Measurements from ENCODE around the gene CIAPIN1. TPM values are rescaled to one million over a fixed set of nuclear protein-coding genes. Genes with fewer than 3 reads are reported as not detected.
A peak's percentile ranks its signal among the peaks of the same experiment; 100 is the strongest.

The CIAPIN1 gene
- total and polyA plus RNA-seq, 5 experiments from 2014 or later: 37.2 to 143 (median 81.1) TPM

DNA sequence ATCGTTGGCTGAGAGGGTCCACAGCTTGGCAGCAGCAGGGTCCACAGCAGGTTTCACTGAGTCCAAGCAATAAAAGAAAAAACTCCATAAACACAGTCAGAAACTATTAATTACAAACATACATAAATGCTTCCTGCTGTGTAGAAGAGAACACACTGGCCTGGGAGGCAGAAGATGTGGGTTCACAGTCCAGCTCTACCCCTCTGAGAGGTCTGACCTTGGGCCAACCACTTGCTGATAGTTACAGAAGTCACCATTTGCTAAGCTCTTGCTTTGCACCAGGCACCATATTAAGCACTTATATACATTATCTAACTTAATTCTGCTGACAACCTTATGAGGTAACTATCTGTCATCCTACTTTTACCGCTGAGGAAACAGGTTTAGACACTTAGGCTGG, 14.7 kb downstream of the CIAPIN1 start:
- H3K36me3 Mint-ChIP-seq: peaks cover 7 to 79% (median 37%) of the 10 kb centered on the region in 3 donors

DNA sequence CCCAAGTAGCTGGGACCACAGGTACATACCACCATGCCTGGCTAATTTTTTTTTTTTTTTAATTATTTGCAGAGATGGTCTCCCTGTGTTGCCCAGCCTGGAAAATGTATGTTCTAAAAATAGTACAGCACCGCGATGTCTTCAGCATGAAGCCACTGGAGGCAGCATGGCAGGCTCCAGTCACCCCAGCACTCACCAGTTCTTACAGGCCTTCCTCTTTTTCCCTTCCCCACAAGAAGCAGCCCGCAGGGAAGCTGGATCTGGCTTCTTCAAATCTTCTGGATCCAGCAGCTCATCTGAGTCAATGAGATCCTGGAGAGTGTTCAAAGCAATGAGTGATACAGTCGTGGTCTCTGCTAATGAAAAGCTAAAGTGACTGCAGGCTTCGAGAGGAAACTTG, 16.2 kb downstream of the CIAPIN1 start:
- peak overlapping the region; percentile 56 to 92 (median 82) for H3K27ac Mint-ChIP-seq
- H3K4me3 Mint-ChIP-seq: no peak overlapping the region
- POLR2A ChIA-PET: no interaction called here

More for the DNA sequence above, 14.7 kb downstream of the CIAPIN1 start:
- H3K9me3 Mint-ChIP-seq: no peaks in the 10 kb centered on the region
- H3K4me1 Mint-ChIP-seq: peaks cover 21 to 50% (median 33%) of the 10 kb centered on the region in 4 donors
- H3K27ac Mint-ChIP-seq: peak overlapping the region; percentile 73 to 94 (median 91)
- POLR2A ChIA-PET: interaction anchor here (0.6 to 3.1 kb wide), 9 partner anchors 8 to 310 kb away, joined by 3 to 23 read pairs (median 5); partner anchors contain the start of genes CIAPIN1, COQ9 and POLR2C
- H3K27me3 Mint-ChIP-seq: no peaks in the 10 kb centered on the region
- H3K4me3 Mint-ChIP-seq: peak overlapping the region in 6 of 10 donors; percentile 36 to 78 (median 67)
- no peak for DNase-seq
- ATAC-seq: no peak

DNA sequence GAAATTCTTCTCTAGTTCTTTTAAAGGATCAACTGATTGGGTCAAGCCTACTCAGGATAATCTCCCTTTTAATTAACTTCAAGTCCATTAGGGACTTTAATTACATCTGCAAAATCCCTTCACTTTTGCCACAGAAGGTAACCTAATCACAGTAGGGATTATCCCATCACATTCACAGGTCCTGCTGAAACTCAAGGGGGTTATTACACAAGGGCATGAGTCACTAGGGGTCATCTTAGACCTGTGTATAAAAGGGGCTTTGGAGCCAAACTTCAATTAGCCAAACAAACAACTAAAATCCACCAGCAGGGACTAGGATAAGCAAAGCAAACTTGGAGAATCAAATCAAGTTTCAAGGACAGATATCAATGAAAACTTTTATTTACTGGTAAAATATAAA, 19.4 kb downstream of the CIAPIN1 start:
- H3K27me3 Mint-ChIP-seq: no peaks in the 10 kb centered on the region
- H3K4me3 Mint-ChIP-seq: no peak overlapping the region
- POLR2A ChIA-PET: no interaction called here
- peaks cover 2 to 24% (median 9%) of the 10 kb centered on the region in 4 donors for H3K4me1 Mint-ChIP-seq
- no peak for ATAC-seq
- no peak for DNase-seq
- H3K9me3 Mint-ChIP-seq: no peaks in the 10 kb centered on the region
- H3K27ac Mint-ChIP-seq: peak overlapping the region in 5 of 10 donors; percentile 18 to 79 (median 69)
- peaks cover 8 to 52% (median 24%) of the 10 kb centered on the region in 3 donors for H3K36me3 Mint-ChIP-seq

More for the DNA sequence above, 16.2 kb downstream of the CIAPIN1 start:
- ATAC-seq (no peak), DNase-seq (no peak)
- peaks cover 8 to 75% (median 35%) of the 10 kb centered on the region in 3 donors for H3K36me3 Mint-ChIP-seq
- peaks cover 21 to 44% (median 35%) of the 10 kb centered on the region in 4 donors for H3K4me1 Mint-ChIP-seq
- no peaks in the 10 kb centered on the region for H3K9me3 Mint-ChIP-seq
- H3K27me3 Mint-ChIP-seq: no peaks in the 10 kb centered on the region

GRCh38 chr16:57427307-57427706, 19.9 kb downstream of the CIAPIN1 start:
- POLR2A ChIA-PET: no interaction called here
- H3K4me1 Mint-ChIP-seq: peaks cover under 1 to 23% (median 7%) of the 10 kb centered on the region in 4 donors

GRCh38 chr16:57426356-57426755, 20.8 kb downstream of the CIAPIN1 start:
- Mint-ChIP-seq H3K4me1 (peaks cover 1 to 19% (median 8%) of the 10 kb centered on the region in 4 donors), H3K4me3 (no peak overlapping the region), H3K27me3 (no peaks in the 10 kb centered on the region), H3K9me3 (no peaks in the 10 kb centered on the region), H3K36me3 (peaks cover 8 to 43% (median 24%) of the 10 kb centered on the region in 3 donors), H3K27ac (no peak overlapping the region)
- POLR2A ChIA-PET: interaction anchor here (1.1 kb wide), 1 partner anchor 21 kb away, joined by 3 read pairs; the partner anchor contains the start of genes CIAPIN1 and COQ9
- DNase-seq (no peak), ATAC-seq (no peak)

More at GRCh38 chr16:57427307-57427706, 19.9 kb downstream of the CIAPIN1 start:
- H3K4me3 Mint-ChIP-seq: no peak overlapping the region
- no peaks in the 10 kb centered on the region for H3K9me3 Mint-ChIP-seq
- DNase-seq (no peak), ATAC-seq (no peak)
- peak overlapping the region in 8 of 10 donors; percentile 18 to 84 (median 72) for H3K27ac Mint-ChIP-seq
- H3K27me3 Mint-ChIP-seq: no peaks in the 10 kb centered on the region
- peaks cover 8 to 49% (median 24%) of the 10 kb centered on the region in 3 donors for H3K36me3 Mint-ChIP-seq

GRCh38 chr16:57424583-57424982, 22.6 kb downstream of the CIAPIN1 start:
- Mint-ChIP-seq H3K27me3 (no peaks in the 10 kb centered on the region), H3K36me3 (peaks cover 5 to 25% (median 10%) of the 10 kb centered on the region in 3 donors), H3K27ac (peak overlapping the region in 3 of 10 donors; percentile 5 to 83 (median 47)), H3K9me3 (no peaks in the 10 kb centered on the region), H3K4me1 (peaks cover 1 to 25% (median 12%) of the 10 kb centered on the region in 4 donors), H3K4me3 (no peak overlapping the region)
- DNase-seq: no peak
- no peak for ATAC-seq
- POLR2A ChIA-PET: interaction anchor here (0.7 to 2.2 kb wide), 2 partner anchors 9 to 124 kb away, joined by 3 to 10 read pairs; no protein-coding TSS in a partner anchor

DNA sequence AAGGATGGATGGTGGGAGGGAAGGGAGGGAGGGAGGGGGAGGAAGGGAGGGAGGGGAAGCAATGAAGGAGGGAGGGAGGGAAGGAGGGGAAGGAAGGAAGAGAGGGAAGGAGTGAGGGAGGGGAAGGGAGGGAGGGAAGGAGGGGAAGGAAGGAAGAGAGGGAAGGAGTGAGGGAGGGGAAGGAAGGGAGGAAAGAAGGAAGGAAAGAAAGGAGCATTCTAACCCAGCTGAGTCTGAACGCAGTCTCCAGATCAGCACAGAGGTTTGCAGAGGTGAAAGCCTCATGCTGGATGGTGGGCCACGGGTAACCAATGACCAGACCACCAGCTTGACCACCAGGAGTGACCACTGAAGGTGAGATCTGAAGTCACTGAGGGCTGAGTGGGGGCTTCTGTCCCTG, 24.0 kb downstream of the CIAPIN1 start:
- Mint-ChIP-seq H3K27ac (no peak overlapping the region), H3K27me3 (no peaks in the 10 kb centered on the region), H3K36me3 (peaks cover 5 to 11% (median 6%) of the 10 kb centered on the region in 3 donors), H3K9me3 (no peaks in the 10 kb centered on the region), H3K4me1 (peaks cover 6 to 39% (median 23%) of the 10 kb centered on the region in 4 donors), H3K4me3 (no peak overlapping the region)
- ATAC-seq (no peak), DNase-seq (no peak)
- POLR2A ChIA-PET: interaction anchor here (2.2 kb wide), 1 partner anchor 10 kb away, joined by 10 read pairs; no protein-coding TSS in a partner anchor

GRCh38 chr16:57422026-57422944, 24.9 kb downstream of the CIAPIN1 start:
- no peaks in the 10 kb centered on the region for H3K9me3 Mint-ChIP-seq
- H3K4me1 Mint-ChIP-seq: peaks cover 10 to 40% (median 28%) of the 10 kb centered on the region in 4 donors
- H3K27me3 Mint-ChIP-seq: no peaks in the 10 kb centered on the region
- ATAC-seq (no peak), DNase-seq (no peak)
- no peak overlapping the region for H3K4me3 Mint-ChIP-seq
- H3K27ac Mint-ChIP-seq: peak overlapping the region in 4 of 10 donors; percentile 26 to 60 (median 38)
- POLR2A ChIA-PET: interaction anchor here (0.6 to 0.9 kb wide), 3 partner anchors 23 to 492 kb away, joined by 3 read pairs; no protein-coding TSS in a partner anchor
- peaks cover 0 to 3% (median 0%) of the 10 kb centered on the region in 3 donors for H3K36me3 Mint-ChIP-seq

DNA sequence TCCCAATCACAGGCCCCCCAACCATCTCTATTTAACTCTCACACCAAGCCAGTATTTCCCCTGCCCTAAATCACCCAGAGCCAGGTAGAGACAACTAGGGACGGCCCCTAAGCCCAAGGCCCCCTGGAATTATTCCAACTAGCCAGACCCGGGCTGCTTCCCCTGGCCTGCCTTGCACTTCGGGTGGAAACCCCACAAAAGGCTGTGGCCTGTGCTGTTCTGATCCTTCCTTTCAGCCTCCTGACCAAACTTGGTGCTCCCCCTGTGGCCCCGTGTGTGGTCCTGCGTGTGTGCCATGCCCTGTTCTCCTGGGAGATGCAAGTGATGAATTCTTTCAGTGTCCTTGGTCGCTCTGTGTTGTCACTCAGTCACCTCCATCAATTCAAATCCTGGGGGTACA, 27.7 kb downstream of the CIAPIN1 start:
- peak overlapping the region in 7 of 10 donors; percentile 53 to 96 (median 90) for H3K27ac Mint-ChIP-seq
- peak overlapping the region in 4 of 10 donors; percentile 18 to 65 (median 28) for H3K4me3 Mint-ChIP-seq
- no peaks in the 10 kb centered on the region for H3K9me3 Mint-ChIP-seq
- H3K36me3 Mint-ChIP-seq: no peaks in the 10 kb centered on the region
- H3K4me1 Mint-ChIP-seq: peaks cover 14 to 50% (median 39%) of the 10 kb centered on the region in 4 donors
- DNase-seq: no peak
- POLR2A ChIA-PET: interaction anchor here (0.8 to 3.8 kb wide), 8 partner anchors 13 to 119 kb away, joined by 3 to 43 read pairs (median 8); partner anchors contain the start of genes CCDC102A, CIAPIN1, COQ9 and POLR2C
- no peaks in the 10 kb centered on the region for H3K27me3 Mint-ChIP-seq
- no peak for ATAC-seq

DNA sequence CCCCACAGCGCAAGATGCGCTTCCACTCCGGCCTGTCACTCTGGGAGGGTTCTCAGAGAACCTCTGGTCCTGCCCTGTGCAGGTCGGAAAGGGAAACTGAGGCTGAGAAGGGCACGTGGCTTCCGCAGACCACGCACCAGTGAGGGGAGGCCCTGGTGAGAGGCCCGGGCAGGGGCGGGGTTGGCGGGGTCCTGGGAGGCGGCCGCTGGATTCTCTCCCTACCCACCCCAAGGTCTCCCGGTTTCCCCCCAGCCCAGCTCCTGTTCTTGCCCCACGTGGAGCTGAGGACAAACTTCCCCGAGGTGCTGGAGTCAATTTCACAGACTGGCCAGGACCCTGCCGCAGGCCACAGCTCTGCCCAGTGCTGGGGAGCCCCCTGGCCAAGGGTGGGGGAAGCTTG, 31.1 kb downstream of the CIAPIN1 start:
- Mint-ChIP-seq H3K27ac (peak overlapping the region in 4 of 10 donors; percentile 23 to 93 (median 52)), H3K36me3 (no peaks in the 10 kb centered on the region), H3K4me1 (peaks cover 13 to 44% (median 36%) of the 10 kb centered on the region in 4 donors), H3K9me3 (no peaks in the 10 kb centered on the region), H3K4me3 (no peak overlapping the region), H3K27me3 (no peaks in the 10 kb centered on the region)
- POLR2A ChIA-PET: interaction anchor here (1.0 to 3.8 kb wide), 7 partner anchors 17 to 149 kb away, joined by 3 to 43 read pairs (median 5); partner anchors contain the start of genes CIAPIN1 and COQ9
- ATAC-seq: no peak
- DNase-seq: no peak

- DNase-seq (no peak), ATAC-seq (no peak)
- POLR2A ChIA-PET: no interaction called here
- Mint-ChIP-seq H3K27ac (peak overlapping the region in 3 of 10 donors; percentile 28 to 56 (median 51)), H3K9me3 (no peaks in the 10 kb centered on the region), H3K27me3 (peaks cover 0 to 2% (median 0%) of the 10 kb centered on the region in 5 donors), H3K36me3 (no peaks in the 10 kb centered on the region), H3K4me3 (no peak overlapping the region), H3K4me1 (peaks cover 10 to 30% (median 25%) of the 10 kb centered on the region in 4 donors)
Observed at GRCh38 chr16:57413733-57414132, 33.5 kb downstream of the CIAPIN1 start.

DNA sequence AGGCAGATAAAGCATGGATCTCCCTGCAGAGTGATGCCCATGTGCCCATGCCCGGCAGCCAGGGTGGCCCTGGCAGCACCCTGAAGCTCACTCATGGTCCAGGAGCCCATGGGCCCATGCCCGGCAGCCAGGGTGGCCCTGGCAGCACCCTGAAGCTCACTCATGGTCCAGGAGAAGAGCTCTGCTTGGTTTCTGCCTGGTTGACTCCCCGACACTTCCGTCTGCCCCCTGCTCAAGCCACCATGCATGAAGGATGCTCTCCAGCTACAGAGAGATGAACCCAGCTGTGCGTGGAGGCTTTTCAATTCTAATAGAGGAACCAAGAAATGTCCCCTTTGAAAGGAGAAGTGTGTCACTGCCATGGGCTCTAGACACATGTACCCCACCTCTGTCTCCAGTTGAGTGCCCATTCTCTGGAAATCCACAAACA, 33.9 kb downstream of the CIAPIN1 start:
- POLR2A ChIA-PET: no interaction called here
- Mint-ChIP-seq H3K36me3 (no peaks in the 10 kb centered on the region), H3K27me3 (peaks cover 0 to 2% (median 0%) of the 10 kb centered on the region in 5 donors), H3K4me3 (no peak overlapping the region), H3K4me1 (peaks cover 8 to 27% (median 21%) of the 10 kb centered on the region in 4 donors), H3K9me3 (no peaks in the 10 kb centered on the region), H3K27ac (peak overlapping the region in 4 of 10 donors; percentile 28 to 56 (median 50))
- DNase-seq (no peak), ATAC-seq (peak in 1 of 2 donors; percentile 13)

All from naive thymus-derived CD8-positive, alpha-beta T cell (primary cell).